ENCODE measurements around the gene GNA15.

The GNA15 gene

GRCh38 chr19:3140667-3141038 is 4.8 kb downstream of the GNA15 start:
- no peak overlapping the region for H3K27ac ChIP-seq (ENCODE audit: low read length)

GRCh38 chr19:3142292-3142670 is 6.4 kb downstream of the GNA15 start:
- H3K9ac ChIP-seq (ENCODE audit: low read length in 2 of 2), result no peak overlapping the region
- no peak overlapping the region for H3K27ac ChIP-seq (ENCODE audit: low read length)
- no peak overlapping the region for H3K4me3 ChIP-seq (ENCODE audit: low read length in 2 of 2)
- H3K9me3 ChIP-seq (ENCODE audit: control insufficient read depth in 2 of 2, low read length in 2 of 2), result peaks cover 0 to 2% of the 10 kb centered on the region in 2 donors
- H3K27me3 ChIP-seq (ENCODE audit: control insufficient read depth in 1 of 2, insufficient read depth in 2 of 2, low read length in 2 of 2), result no peaks in the 10 kb centered on the region
- no peaks in the 10 kb centered on the region for H3K36me3 ChIP-seq (ENCODE audit: control insufficient read depth in 2 of 2, insufficient read depth in 2 of 2, low read length in 2 of 2)
- H3K4me1 ChIP-seq (ENCODE audit: control insufficient read depth, insufficient read depth, low read length), result no peaks in the 10 kb centered on the region

More at GRCh38 chr19:3140667-3141038, 4.8 kb downstream of the GNA15 start:
- no peak overlapping the region for H3K4me3 ChIP-seq (ENCODE audit: low read length in 2 of 2)
- peaks cover 4% of the 10 kb centered on the region for H3K4me1 ChIP-seq (ENCODE audit: control insufficient read depth, insufficient read depth, low read length)
- no peak overlapping the region for H3K9ac ChIP-seq (ENCODE audit: low read length in 2 of 2)
- H3K9me3 ChIP-seq (ENCODE audit: control insufficient read depth in 2 of 2, low read length in 2 of 2), result peaks cover 0 to 2% of the 10 kb centered on the region in 2 donors
- H3K27me3 ChIP-seq (ENCODE audit: control insufficient read depth in 1 of 2, insufficient read depth in 2 of 2, low read length in 2 of 2), result no peaks in the 10 kb centered on the region
- no peaks in the 10 kb centered on the region for H3K36me3 ChIP-seq (ENCODE audit: control insufficient read depth in 2 of 2, insufficient read depth in 2 of 2, low read length in 2 of 2)

GRCh38 chr19:3142781-3143337 is 7.0 kb downstream of the GNA15 start:
- Histone ChIP-seq H3K9ac (ENCODE audit: low read length in 2 of 2) (no peak overlapping the region), H3K27ac (ENCODE audit: low read length) (no peak overlapping the region), H3K4me1 (ENCODE audit: control insufficient read depth, insufficient read depth, low read length) (no peaks in the 10 kb centered on the region), H3K9me3 (ENCODE audit: control insufficient read depth in 2 of 2, low read length in 2 of 2) (peaks cover 0 to 2% of the 10 kb centered on the region in 2 donors), H3K27me3 (ENCODE audit: control insufficient read depth in 1 of 2, insufficient read depth in 2 of 2, low read length in 2 of 2) (no peaks in the 10 kb centered on the region), H3K4me3 (ENCODE audit: low read length in 2 of 2) (no peak overlapping the region), H3K36me3 (ENCODE audit: control insufficient read depth in 2 of 2, insufficient read depth in 2 of 2, low read length in 2 of 2) (no peaks in the 10 kb centered on the region)

GRCh38 chr19:3145909-3146676 is 10.3 kb downstream of the GNA15 start:
- H3K27me3 ChIP-seq (ENCODE audit: control insufficient read depth in 1 of 2, insufficient read depth in 2 of 2, low read length in 2 of 2), result peaks cover 0 to 10% of the 10 kb centered on the region in 2 donors
- no peak overlapping the region for H3K27ac ChIP-seq (ENCODE audit: low read length)
- H3K9me3 ChIP-seq (ENCODE audit: control insufficient read depth in 2 of 2, low read length in 2 of 2), result no peaks in the 10 kb centered on the region
- no peaks in the 10 kb centered on the region for H3K4me1 ChIP-seq (ENCODE audit: control insufficient read depth, insufficient read depth, low read length)
- no peak overlapping the region for H3K4me3 ChIP-seq (ENCODE audit: low read length in 2 of 2)
- no peaks in the 10 kb centered on the region for H3K36me3 ChIP-seq (ENCODE audit: control insufficient read depth in 2 of 2, insufficient read depth in 2 of 2, low read length in 2 of 2)
- no peak overlapping the region for H3K9ac ChIP-seq (ENCODE audit: low read length in 2 of 2)

GRCh38 chr19:3146677-3147100 is 10.9 kb downstream of the GNA15 start:
- Histone ChIP-seq H3K36me3 (ENCODE audit: control insufficient read depth in 2 of 2, insufficient read depth in 2 of 2, low read length in 2 of 2) (no peaks in the 10 kb centered on the region), H3K4me1 (ENCODE audit: control insufficient read depth, insufficient read depth, low read length) (no peaks in the 10 kb centered on the region), H3K27ac (ENCODE audit: low read length) (no peak overlapping the region), H3K9ac (ENCODE audit: low read length in 2 of 2) (no peak overlapping the region), H3K9me3 (ENCODE audit: control insufficient read depth in 2 of 2, low read length in 2 of 2) (no peaks in the 10 kb centered on the region), H3K27me3 (ENCODE audit: control insufficient read depth in 1 of 2, insufficient read depth in 2 of 2, low read length in 2 of 2) (peaks cover 0 to 10% of the 10 kb centered on the region in 2 donors), H3K4me3 (ENCODE audit: low read length in 2 of 2) (no peak overlapping the region)

- Histone ChIP-seq H3K27ac (ENCODE audit: low read length) (no peak overlapping the region), H3K27me3 (ENCODE audit: control insufficient read depth in 1 of 2, insufficient read depth in 2 of 2, low read length in 2 of 2) (peaks cover 5 to 10% of the 10 kb centered on the region in 2 donors), H3K9ac (ENCODE audit: low read length in 2 of 2) (no peak overlapping the region), H3K4me3 (ENCODE audit: low read length in 2 of 2) (no peak overlapping the region), H3K36me3 (ENCODE audit: control insufficient read depth in 2 of 2, insufficient read depth in 2 of 2, low read length in 2 of 2) (no peaks in the 10 kb centered on the region), H3K4me1 (ENCODE audit: control insufficient read depth, insufficient read depth, low read length) (no peaks in the 10 kb centered on the region), H3K9me3 (ENCODE audit: control insufficient read depth in 2 of 2, low read length in 2 of 2) (no peaks in the 10 kb centered on the region)
These were observed 12.7 kb downstream of the GNA15 start for GRCh38 chr19:3148503-3148902.

GRCh38 chr19:3149089-3149488 is 13.3 kb downstream of the GNA15 start:
- Histone ChIP-seq H3K27me3 (ENCODE audit: control insufficient read depth in 1 of 2, insufficient read depth in 2 of 2, low read length in 2 of 2) (peaks cover 5 to 10% of the 10 kb centered on the region in 2 donors), H3K36me3 (ENCODE audit: control insufficient read depth in 2 of 2, insufficient read depth in 2 of 2, low read length in 2 of 2) (no peaks in the 10 kb centered on the region), H3K4me3 (ENCODE audit: low read length in 2 of 2) (no peak overlapping the region), H3K4me1 (ENCODE audit: control insufficient read depth, insufficient read depth, low read length) (no peaks in the 10 kb centered on the region), H3K9me3 (ENCODE audit: control insufficient read depth in 2 of 2, low read length in 2 of 2) (no peaks in the 10 kb centered on the region), H3K9ac (ENCODE audit: low read length in 2 of 2) (no peak overlapping the region), H3K27ac (ENCODE audit: low read length) (no peak overlapping the region)

GRCh38 chr19:3149526-3150505 is 14.0 kb downstream of the GNA15 start:
- no peak overlapping the region for H3K4me3 ChIP-seq (ENCODE audit: low read length in 2 of 2)
- H3K27me3 ChIP-seq (ENCODE audit: control insufficient read depth in 1 of 2, insufficient read depth in 2 of 2, low read length in 2 of 2), result peaks cover 5 to 10% of the 10 kb centered on the region in 2 donors
- no peak overlapping the region for H3K9ac ChIP-seq (ENCODE audit: low read length in 2 of 2)
- H3K27ac ChIP-seq (ENCODE audit: low read length), result no peak overlapping the region
- H3K4me1 ChIP-seq (ENCODE audit: control insufficient read depth, insufficient read depth, low read length), result no peaks in the 10 kb centered on the region
- H3K36me3 ChIP-seq (ENCODE audit: control insufficient read depth in 2 of 2, insufficient read depth in 2 of 2, low read length in 2 of 2), result no peaks in the 10 kb centered on the region
- no peaks in the 10 kb centered on the region for H3K9me3 ChIP-seq (ENCODE audit: control insufficient read depth in 2 of 2, low read length in 2 of 2)

GRCh38 chr19:3150739-3151329 is 15.0 kb downstream of the GNA15 start:
- Histone ChIP-seq H3K27ac (ENCODE audit: low read length) (no peak overlapping the region), H3K36me3 (ENCODE audit: control insufficient read depth in 2 of 2, insufficient read depth in 2 of 2, low read length in 2 of 2) (no peaks in the 10 kb centered on the region), H3K9ac (ENCODE audit: low read length in 2 of 2) (no peak overlapping the region), H3K27me3 (ENCODE audit: control insufficient read depth in 1 of 2, insufficient read depth in 2 of 2, low read length in 2 of 2) (peaks cover 5 to 10% of the 10 kb centered on the region in 2 donors), H3K4me3 (ENCODE audit: low read length in 2 of 2) (no peak overlapping the region), H3K9me3 (ENCODE audit: control insufficient read depth in 2 of 2, low read length in 2 of 2) (no peaks in the 10 kb centered on the region), H3K4me1 (ENCODE audit: control insufficient read depth, insufficient read depth, low read length) (no peaks in the 10 kb centered on the region)
